LNCaP clone FGC (cell line): ENCODE results near the gene ALG12.

Source experiments
- DNase-seq: peaks from one replicate; pipeline ENCODE4 v3.0.0-alpha.2; 2011; ENCODE audit warnings: low read depth
- H3K4me3 ChIP-seq: 2 replicates; pipeline ENCODE4 v1.5.1; 2011; ENCODE audit warnings: mild to moderate bottlenecking, low read depth, low read length, control low read depth
- CTCF ChIP-seq: IDR thresholded peaks from 2 replicates; pipeline ENCODE4 v1.5.1; 2012; ENCODE audit warnings: mild to moderate bottlenecking; ENCODE audit not compliant: control insufficient read depth, insufficient read depth; ENCODE audit errors: extremely low read depth

ALG12 gene

GRCh38 chr22:49964136-49965090, 46.2 kb upstream of the ALG12 start:
- no peak overlapping the region for H3K4me3 ChIP-seq
- no peak for DNase-seq
- TF ChIP-seq CTCF: no peak

- DNase-seq: no peak
- TF ChIP-seq CTCF: no peak
- no peak overlapping the region for H3K4me3 ChIP-seq
Measured at GRCh38 chr22:49963647-49964026, 45.4 kb upstream of the ALG12 start.

GRCh38 chr22:49962751-49963646, 44.8 kb upstream of the ALG12 start:
- peak overlapping the region; percentile 84 for H3K4me3 ChIP-seq
- no peak for TF ChIP-seq CTCF
- DNase-seq: no peak

GRCh38 chr22:49962012-49962750, 43.9 kb upstream of the ALG12 start:
- peak overlapping the region; percentile 84 for H3K4me3 ChIP-seq
- no peak for DNase-seq
- no peak for TF ChIP-seq CTCF

- no peak for TF ChIP-seq CTCF
Measured at GRCh38 chr22:49961601-49962011, 43.4 kb upstream of the ALG12 start.

GRCh38 chr22:49961005-49961600, 42.9 kb upstream of the ALG12 start:
- DNase-seq: no peak
- peak overlapping the region; percentile 84 for H3K4me3 ChIP-seq
- no peak for TF ChIP-seq CTCF

More at GRCh38 chr22:49961601-49962011, 43.4 kb upstream of the ALG12 start:
- peak overlapping the region; percentile 84 for H3K4me3 ChIP-seq
- no peak for DNase-seq
